Gastrocnemius medialis (tissue), 4 donors: ENCODE data around the gene STRBP.

Experiments used
- CTCF ChIP-seq, 5 experiments: fragments of 450-650 bp in 3 of 5; fragments of 200-600 bp in 2 of 5; sonication (generic) in 2 of 5; IDR thresholded peaks in 4 of 5; conservative IDR thresholded peaks in 1 of 5; 1 replicate in 4 of 5; 2 replicates in 1 of 5; pipeline ENCODE4 v1.5.1; 2016 to 2019; ENCODE audit warnings: antibody characterized with exemption in 5 of 5, mild to moderate bottlenecking in 3 of 5, moderate library complexity in 3 of 5
- POLR2A ChIP-seq, 2 donors: fragments of 450-650 bp; IDR thresholded peaks; one replicate each; pipeline ENCODE4 v1.6.1; 2017; ENCODE audit warnings: antibody characterized with exemption in 2 of 2, mild to moderate bottlenecking in 2 of 2, moderate library complexity in 2 of 2

GRCh38 chr9:123251324-123251723 lies 17.1 kb downstream of the STRBP start:
- no peak for TF ChIP-seq CTCF (IDR thresholded peaks at IDR 0.05 in 4 of 5, conservative IDR thresholded peaks at IDR 0.05 in 1 of 5)
- TF ChIP-seq POLR2A (IDR thresholded peaks at IDR 0.05): no peak
